EL (cell line): ENCODE results near the gene GSTA2.
"Not testable (repeated sequence)": the region's sequence is repeated elsewhere in the genome, so short reads cannot be mapped to it uniquely, and the experiment has no call there.

Experiments
- DNase-seq: peaks from one replicate; pipeline ENCODE4 v3.0.0-alpha.2; 2016

GSTA2 gene

GRCh38 chr6:52724406-52725121 lies 38.7 kb downstream of the GSTA2 start:
- DNase-seq = peak; percentile 80

GRCh38 chr6:52724042-52724405 lies 39.3 kb downstream of the GSTA2 start:
- peak; percentile 77 for DNase-seq

- no peak for DNase-seq
These were observed 43.0 kb downstream of the GSTA2 start for GRCh38 chr6:52720321-52720720.

- peak; percentile 11 for DNase-seq
These were observed 44.7 kb downstream of the GSTA2 start for GRCh38 chr6:52718550-52718949.

- not testable (repeated sequence) for DNase-seq
These were observed 48.5 kb downstream of the GSTA2 start for GRCh38 chr6:52714761-52715160.

GRCh38 chr6:52712136-52712535 lies 51.1 kb downstream of the GSTA2 start:
- peak; percentile 12 for DNase-seq

GRCh38 chr6:52707963-52708680 lies 55.2 kb downstream of the GSTA2 start:
- DNase-seq = no peak

GRCh38 chr6:52706001-52706400 lies 57.3 kb downstream of the GSTA2 start:
- no peak for DNase-seq

- not testable (repeated sequence) for DNase-seq
These were observed 58.3 kb downstream of the GSTA2 start for GRCh38 chr6:52704781-52705502.

- no peak for DNase-seq
These were observed 59.2 kb downstream of the GSTA2 start for GRCh38 chr6:52704060-52704459.
